NCI-H2227 (cell line): ENCODE results near the gene VPS9D1.

ENCODE experiments used
- DNase-seq: peaks from one replicate; lab custom pipeline; 2025; ENCODE audit not compliant: unreplicated experiment; lab: John Stamatoyannopoulos, UW

The VPS9D1 gene

GRCh38 chr16:89720813-89721545, at the start of gene VPS9D1, which contains the start of gene ZNF276:
Gene VPS9D1, minus strand, starts transcription at chr16:89720898. Its CDS starts 37 bp downstream, at chr16:89720861.
Gene ZNF276, plus strand, starts transcription at chr16:89721537. Its CDS starts 104 bp downstream, at chr16:89721641.
- peak; percentile 83 for DNase-seq

GRCh38 chr16:89770367-89770766, 49.7 kb upstream of the VPS9D1 start:
- DNase-seq = no peak

GRCh38 chr16:89765292-89765830, 44.7 kb upstream of the VPS9D1 start:
- DNase-seq = no peak

- DNase-seq = no peak
Measured at GRCh38 chr16:89764711-89765201, 44.1 kb upstream of the VPS9D1 start.

- no peak for DNase-seq
Measured at GRCh38 chr16:89761304-89761922, 40.7 kb upstream of the VPS9D1 start.

GRCh38 chr16:89759746-89760340, 39.1 kb upstream of the VPS9D1 start:
- no peak for DNase-seq

- no peak for DNase-seq
Measured at GRCh38 chr16:89749637-89750036, 28.9 kb upstream of the VPS9D1 start.

- DNase-seq = no peak
Measured at GRCh38 chr16:89748921-89749320, 28.2 kb upstream of the VPS9D1 start.

- no peak for DNase-seq
Measured at GRCh38 chr16:89748076-89748475, 27.4 kb upstream of the VPS9D1 start.

- no peak for DNase-seq
Measured at GRCh38 chr16:89746043-89746442, 25.3 kb upstream of the VPS9D1 start.

- no peak for DNase-seq
Measured at GRCh38 chr16:89744813-89745212, 24.1 kb upstream of the VPS9D1 start.

GRCh38 chr16:89742948-89743347, 22.2 kb upstream of the VPS9D1 start:
- no peak for DNase-seq

- DNase-seq = no peak
Measured at GRCh38 chr16:89741342-89742014, 20.8 kb upstream of the VPS9D1 start.

- DNase-seq = no peak
Measured at GRCh38 chr16:89739383-89739782, 18.7 kb upstream of the VPS9D1 start.

GRCh38 chr16:89738538-89739317, 18.0 kb upstream of the VPS9D1 start:
- no peak for DNase-seq

- DNase-seq = no peak
Measured at GRCh38 chr16:89738072-89738377, 17.3 kb upstream of the VPS9D1 start.

GRCh38 chr16:89737341-89738071, 16.8 kb upstream of the VPS9D1 start:
- no peak for DNase-seq

- no peak for DNase-seq
Measured at GRCh38 chr16:89736554-89736953, 15.9 kb upstream of the VPS9D1 start.

GRCh38 chr16:89733792-89734191, 13.1 kb upstream of the VPS9D1 start:
- DNase-seq = no peak

- DNase-seq = no peak
Measured at GRCh38 chr16:89733322-89733721, 12.6 kb upstream of the VPS9D1 start.
